Erythroblast (primary cell): ENCODE results near the gene MRGPRE.
"Not testable (repeated sequence)": the region's sequence is repeated elsewhere in the genome, so short reads cannot be mapped to it uniquely, and the experiment has no call there.

Experiments used
- GATA1 ChIP-seq: IDR thresholded peaks from 2 replicates; pipeline ENCODE4 v1.6.1; 2011; ENCODE audit warnings: low read depth, mild to moderate bottlenecking, control low read depth, low read length, moderate library complexity
- POLR2A ChIP-seq: IDR thresholded peaks from 2 replicates; pipeline ENCODE4 v1.6.1; 2011; ENCODE audit warnings: mild to moderate bottlenecking, low read length

GRCh38 chr11:3254773-3255172 lies 22.6 kb upstream of the MRGPRE start:
- not testable (repeated sequence) for TF ChIP-seq POLR2A, GATA1
